Endothelial cell of umbilical vein (primary cell): Measurements from ENCODE around the gene MANEAL. TPM values are rescaled to one million over a fixed set of nuclear protein-coding genes. Genes with fewer than 3 reads are reported as not detected.

Experiments
- BruUV-seq: library from RNA; stranded (reverse); fragments of 400-500 nt; replicated peaks from 2 replicates; lab custom pipeline; 2021; lab: Mats Ljungman, UMichigan
- CTCF ChIA-PET: fragments of 300-600, 350-600 bp; sonication (Branson Sonifier 250); formaldehyde crosslinking; loops from one replicate; lab custom pipeline; 2021; ENCODE audit warnings: antibody characterized with exemption, inconsistent platforms; lab: Charles Lee
- POLR2A ChIA-PET: fragments of 300-600, 350-600 bp; sonication (Branson Sonifier 250); formaldehyde crosslinking; loops from one replicate; lab custom pipeline; 2021; ENCODE audit warnings: antibody characterized with exemption, inconsistent platforms; lab: Charles Lee
- DNase-seq: peaks from one replicate; pipeline ENCODE4 v3.0.0-alpha.2; 2011; ENCODE audit warnings: low read depth, low spot score
- FAIRE-seq: peaks from 2 replicates; lab custom pipeline; 2011; peaks lifted over from hg19 to GRCh38; lab: Jason Lieb, UNC
- H2AFZ ChIP-seq: 2 replicates; pipeline ENCODE4 v1.6.0; 2012; ENCODE audit warnings: low read depth, low read length, control low read depth, inconsistent platforms
- H3K27ac ChIP-seq: 2 replicates; pipeline ENCODE4 v1.5.1; 2011; ENCODE audit warnings: low read depth, mild to moderate bottlenecking, control low read depth, low read length, moderate library complexity; ENCODE audit not compliant: insufficient read depth
- H3K27me3 ChIP-seq, 2 experiments: 2 replicates each; pipeline versions ENCODE4 v1.6.0 to v1.6.1; 2011; ENCODE audit warnings: low read length in 2 of 2, mixed read lengths in 1 of 2; ENCODE audit not compliant: control insufficient read depth in 2 of 2, insufficient read depth in 2 of 2
- H3K36me3 ChIP-seq, 2 experiments: 2 replicates in 1 of 2; 3 replicates in 1 of 2; pipeline ENCODE4 v1.5.1; 2011; ENCODE audit warnings: low read length in 2 of 2, mild to moderate bottlenecking in 1 of 2, moderate library complexity in 1 of 2; ENCODE audit not compliant: control insufficient read depth in 2 of 2, insufficient read depth in 2 of 2; ENCODE audit errors: extremely low read depth in 1 of 2
- H3K4me1 ChIP-seq: 3 replicates; pipeline ENCODE4 v1.5.1; 2011; ENCODE audit warnings: mild to moderate bottlenecking, low read length; ENCODE audit not compliant: control insufficient read depth, insufficient read depth; ENCODE audit errors: extremely low read depth
- H3K4me2 ChIP-seq: 2 replicates; pipeline ENCODE4 v1.6.1; 2011; ENCODE audit warnings: low read length, control low read depth, mixed read lengths; ENCODE audit not compliant: insufficient read depth
- H3K4me3 ChIP-seq, 3 experiments: fragments of 200-600 bp in 1 of 3; sonication (generic), shearing (Covaris generic) in 1 of 3; replicated peaks in 1 of 3; 2 replicates each; pipeline ENCODE4 v1.5.1; 2011 to 2016; ENCODE audit warnings: control low read depth in 3 of 3, low read length in 3 of 3, mild to moderate bottlenecking in 2 of 3, inconsistent platforms in 1 of 3, low read depth in 1 of 3, moderate library complexity in 1 of 3; ENCODE audit not compliant: insufficient read depth in 1 of 3
- H3K79me2 ChIP-seq: 2 replicates; pipeline ENCODE4 v1.6.0; 2012; ENCODE audit warnings: low read length, inconsistent platforms; ENCODE audit not compliant: control insufficient read depth, insufficient read depth
- H3K9ac ChIP-seq: replicated peaks from 2 replicates; pipeline ENCODE3; 2011; ENCODE audit warnings: low read length, control low read depth; ENCODE audit not compliant: insufficient read depth; ENCODE audit errors: extremely low read depth
- H3K9me1 ChIP-seq: replicated peaks from 3 replicates; pipeline ENCODE4 v1.6.0; 2011; ENCODE audit warnings: mild to moderate bottlenecking, low read length; ENCODE audit not compliant: control insufficient read depth, insufficient read depth; ENCODE audit errors: extremely low read depth
- H3K9me3 ChIP-seq: replicated peaks from 2 replicates; pipeline ENCODE4 v1.5.1; 2012; ENCODE audit warnings: low read length, inconsistent platforms; ENCODE audit not compliant: control insufficient read depth, insufficient read depth
- H4K20me1 ChIP-seq: replicated peaks from 2 replicates; pipeline ENCODE3; 2011; ENCODE audit warnings: mild to moderate bottlenecking, low read length; ENCODE audit not compliant: control insufficient read depth, insufficient read depth; ENCODE audit errors: extremely low read depth
- CTCF ChIP-seq, 2 donors: IDR thresholded peaks; 1 replicate in 1 of 2; 2 replicates in 1 of 2; pipeline ENCODE4 v1.5.1; 2011; ENCODE audit warnings: low read length in 2 of 2, mild to moderate bottlenecking in 2 of 2, moderate library complexity in 2 of 2, control low read depth in 1 of 2, inconsistent platforms in 1 of 2, low read depth in 1 of 2; ENCODE audit not compliant: insufficient read depth in 1 of 2; ENCODE audit errors: extremely low read depth in 1 of 2
- EZH2 ChIP-seq: IDR thresholded peaks from 2 replicates; pipeline ENCODE4 v1.6.1; 2012; ENCODE audit warnings: borderline replicate concordance, low read depth, mild to moderate bottlenecking, moderate library complexity, low read length, inconsistent platforms; ENCODE audit not compliant: severe bottlenecking
- FOS ChIP-seq: IDR thresholded peaks from 2 replicates; pipeline ENCODE4 v1.6.1; 2011; ENCODE audit warnings: mild to moderate bottlenecking, low read length, moderate library complexity, borderline replicate concordance; ENCODE audit not compliant: insufficient read depth
- GATA2 ChIP-seq: IDR thresholded peaks from 2 replicates; pipeline ENCODE4 v1.7.0; 2011; ENCODE audit warnings: low read depth, mild to moderate bottlenecking, moderate library complexity, mixed read lengths, low read length; ENCODE audit not compliant: insufficient read length, insufficient read depth
- JUN ChIP-seq: IDR thresholded peaks from 2 replicates; pipeline ENCODE4 v1.6.1; 2011; ENCODE audit warnings: borderline replicate concordance, low read depth; ENCODE audit not compliant: insufficient read length, insufficient read depth
- MAX ChIP-seq: IDR thresholded peaks from 2 replicates; pipeline ENCODE4 v1.6.1; 2011; ENCODE audit not compliant: insufficient read depth, insufficient read length
- MYC ChIP-seq: IDR thresholded peaks from one replicate; pipeline ENCODE4 v1.6.1; 2011; ENCODE audit warnings: mild to moderate bottlenecking, low read depth, low read length
- POLR2A ChIP-seq: IDR thresholded peaks from 2 replicates; pipeline ENCODE4 v1.6.1; 2012; ENCODE audit warnings: low read depth, mild to moderate bottlenecking, control low read depth, low read length
- POLR2AphosphoS5 ChIP-seq: IDR thresholded peaks from 2 replicates; pipeline ENCODE4 v1.6.1; 2012; ENCODE audit warnings: low read depth, mild to moderate bottlenecking, control low read depth, low read length, moderate library complexity; ENCODE audit not compliant: insufficient read depth
- dilution Hi-C: fragments of 300-500 bp; cut with MboI; formaldehyde crosslinking; loops from one replicate; pipeline ENCODE4 v1.15.0; 2019; ENCODE audit warnings: low sequenced_read_pairs; ENCODE audit not compliant: extremely low pct_ligation_motif_present
- intact Hi-C: fragments of 100-400 bp; cut with micrococcal nuclease; formaldehyde crosslinking; loops from one replicate; pipeline ENCODE4 v1.10.0; 2022
- polyA plus RNA-seq, 4 experiments: library from polyadenylated mRNA; depleted of rRNA in 3 of 4; stranded (reverse) in 3 of 4; unstranded in 1 of 4; fragments of >200 nt; gene quantifications; 2 replicates each; pipeline versions ENCODE4 v1.2.1 to v1.2.3, GENCODE V29; 2011 to 2012; ENCODE audit warnings: missing spikeins in 1 of 4
- total RNA-seq: library from RNA; stranded (reverse); gene quantifications from 2 replicates; pipeline ENCODE4 v1.2.3, GENCODE V29; 2021

The MANEAL gene
- total and polyA plus RNA-seq, 2 donors (not counting 3 experiments of a cell fraction or from before 2014, with no cell fraction given): 0.66 to 1.3 TPM

- no peak overlapping the region for H3K4me3 ChIP-seq
- dilution Hi-C loops: no loop called here
- H3K9ac ChIP-seq: no peak overlapping the region
- H3K9me1 ChIP-seq: no peaks in the 10 kb centered on the region
- H3K36me3 ChIP-seq: peaks cover 10 to 17% of the 10 kb centered on the region in 2 experiments
- ChIA-PET CTCF (no interaction called here), POLR2A (no interaction called here)
- BruUV-seq: no TSS peak
- intact Hi-C loops: loop anchor here (2.0 to 5.0 kb wide), 4 partner anchors 122 to 338 kb away; partner anchors contain the start of genes DNALI1 and ZC3H12A
- H2AFZ ChIP-seq: no peak overlapping the region
- H3K4me2 ChIP-seq: no peak overlapping the region
- peaks cover 13% of the 10 kb centered on the region for H3K4me1 ChIP-seq
- H3K9me3 ChIP-seq: no peaks in the 10 kb centered on the region
- H4K20me1 ChIP-seq: no peaks in the 10 kb centered on the region
- FAIRE-seq (no peak), DNase-seq (no peak)
- H3K27me3 ChIP-seq: no peaks in the 10 kb centered on the region
- no peak for TF ChIP-seq GATA2
- no peak for TF ChIP-seq CTCF (IDR thresholded peaks at IDR 0.05; ENCODE audit: extremely low read depth in 1 of 2, insufficient read depth in 1 of 2, low read depth in 1 of 2, low read length in 2 of 2)
- no peak for TF ChIP-seq FOS
- TF ChIP-seq EZH2: no peak
- no peak for TF ChIP-seq MYC
- no peak for TF ChIP-seq POLR2AphosphoS5
- no peak for TF ChIP-seq POLR2A
- no peak for TF ChIP-seq JUN
- no peak for TF ChIP-seq MAX
- peaks cover 23% of the 10 kb centered on the region for H3K79me2 ChIP-seq
- no peak overlapping the region for H3K27ac ChIP-seq
Measured at GRCh38 chr1:37809942-37810341, 16.3 kb downstream of the MANEAL start.
